WTC11 (cell line): ENCODE measurements around the gene GRM5. TPM values are rescaled to one million over a fixed set of nuclear protein-coding genes. Genes with fewer than 3 reads are reported as not detected.

ENCODE experiments used
- ATAC-seq: fragments of 200-7000 bp; cut with Tn5 transposase; 2 replicates; pipeline ENCODE4 v1.10.0; 2021; ENCODE audit warnings: mild to moderate bottlenecking, moderate library complexity
- CTCF ChIA-PET: fragments of 300-600 bp; sonication (Branson Sonifier 250); formaldehyde crosslinking; loops from one replicate; lab custom pipeline; 2021; ENCODE audit warnings: antibody characterized with exemption; lab: Charles Lee
- POLR2A ChIA-PET: fragments of 350-600 bp; sonication (Branson Sonifier 250); formaldehyde crosslinking; loops from one replicate; lab custom pipeline; 2021; ENCODE audit warnings: antibody characterized with exemption; lab: Charles Lee
- DNase-seq: peaks from one replicate; pipeline ENCODE4 v3.0.0; 2021; ENCODE audit warnings: low spot score
- H3K27ac Mint-ChIP-seq: 2 replicates; pipeline ENCODE4 v1.8.0; 2021; ENCODE audit warnings: mixed read lengths
- H3K27me3 Mint-ChIP-seq: 2 replicates; pipeline ENCODE4 v1.8.0; 2021; ENCODE audit warnings: low read depth, mild to moderate bottlenecking, moderate library complexity, mixed read lengths
- H3K36me3 Mint-ChIP-seq: 2 replicates; pipeline ENCODE4 v1.8.0; 2021; ENCODE audit warnings: mixed read lengths
- H3K4me1 Mint-ChIP-seq: 2 replicates; pipeline ENCODE4 v1.8.0; 2022; ENCODE audit warnings: mixed read lengths
- H3K4me3 Mint-ChIP-seq: 2 replicates; pipeline ENCODE4 v1.8.0; 2021; ENCODE audit warnings: mild to moderate bottlenecking, moderate library complexity, mixed read lengths
- H3K9me3 Mint-ChIP-seq: 2 replicates; pipeline ENCODE4 v1.8.0; 2021; ENCODE audit warnings: mixed read lengths
- ARID4B ChIP-seq: sonication (generic); formaldehyde crosslinking; IDR thresholded peaks from 2 replicates; pipeline ENCODE4 v1.8.0; 2023; ENCODE audit warnings: missing genetic modification reagents, mild to moderate bottlenecking, borderline replicate concordance
- CBFB ChIP-seq: sonication (generic); formaldehyde crosslinking; IDR thresholded peaks from 2 replicates; pipeline ENCODE4 v1.8.1; 2022; ENCODE audit warnings: mild to moderate bottlenecking, low read depth, missing genetic modification reagents
- CREM ChIP-seq: sonication (generic); formaldehyde crosslinking; IDR thresholded peaks from 2 replicates; pipeline ENCODE4 v1.8.1; 2022; ENCODE audit warnings: mild to moderate bottlenecking, missing genetic modification reagents, moderate library complexity
- ESRRA ChIP-seq: sonication (generic); formaldehyde crosslinking; IDR thresholded peaks from 2 replicates; pipeline ENCODE4 v1.8.1; 2022; ENCODE audit warnings: mild to moderate bottlenecking, missing genetic modification reagents, borderline replicate concordance
- GTF2I ChIP-seq: fragments of 250-450 bp; sonication (Bioruptor Pico); conservative IDR thresholded peaks from 2 replicates; pipeline ENCODE4 v1.4.0; 2021; ENCODE audit warnings: mild to moderate bottlenecking
- JAZF1 ChIP-seq: fragments of 250-450 bp; sonication (Bioruptor Pico); IDR thresholded peaks from 2 replicates; pipeline ENCODE4 v1.9.0; 2021; ENCODE audit warnings: moderate library complexity, mild to moderate bottlenecking, inconsistent platforms
- MAX ChIP-seq: sonication (generic); formaldehyde crosslinking; IDR thresholded peaks from 2 replicates; pipeline ENCODE4 v1.8.0; 2022; ENCODE audit warnings: mild to moderate bottlenecking, missing genetic modification reagents
- NFYB ChIP-seq: sonication (generic); formaldehyde crosslinking; conservative IDR thresholded peaks from 2 replicates; pipeline ENCODE4 v1.8.0; 2022; ENCODE audit warnings: low read depth, missing genetic modification reagents
- OVOL2 ChIP-seq: fragments of 250-450 bp; sonication (Bioruptor Pico); IDR thresholded peaks from 2 replicates; pipeline ENCODE4 v1.9.0; 2021; ENCODE audit warnings: mild to moderate bottlenecking, borderline replicate concordance
- RELA ChIP-seq: sonication (generic); formaldehyde crosslinking; IDR thresholded peaks from 2 replicates; pipeline ENCODE4 v1.8.1; 2022; ENCODE audit warnings: missing genetic modification reagents, mild to moderate bottlenecking, borderline replicate concordance
- SMAD4 ChIP-seq: sonication (generic); formaldehyde crosslinking; IDR thresholded peaks from 2 replicates; pipeline ENCODE4 v1.8.0; 2022; ENCODE audit warnings: mild to moderate bottlenecking, missing genetic modification reagents
- STAT6 ChIP-seq: sonication (generic); formaldehyde crosslinking; conservative IDR thresholded peaks from 2 replicates; pipeline ENCODE4 v1.8.1; 2023; ENCODE audit warnings: mild to moderate bottlenecking, low read depth, missing genetic modification reagents, moderate library complexity
- TEAD4 ChIP-seq: sonication (generic); formaldehyde crosslinking; IDR thresholded peaks from 2 replicates; pipeline ENCODE4 v1.8.0; 2022; ENCODE audit warnings: mild to moderate bottlenecking, missing genetic modification reagents
- USF1 ChIP-seq: sonication (generic); formaldehyde crosslinking; IDR thresholded peaks from 2 replicates; pipeline ENCODE4 v1.8.0; 2022; ENCODE audit warnings: mild to moderate bottlenecking, missing genetic modification reagents
- ZNF219 ChIP-seq: sonication (generic); formaldehyde crosslinking; IDR thresholded peaks from 2 replicates; pipeline ENCODE4 v1.8.0; 2023; ENCODE audit warnings: missing genetic modification reagents, mild to moderate bottlenecking, borderline replicate concordance
- ZNF416 ChIP-seq: fragments of 250-450 bp; sonication (Bioruptor Pico); IDR thresholded peaks from 2 replicates; pipeline ENCODE4 v1.9.0; 2021; ENCODE audit warnings: mild to moderate bottlenecking, inconsistent platforms
- ZNF423 ChIP-seq: fragments of 250-450 bp; sonication (Bioruptor Pico); IDR thresholded peaks from 2 replicates; pipeline ENCODE4 v2.1.2; 2022; ENCODE audit warnings: mild to moderate bottlenecking, moderate library complexity
- ZNF425 ChIP-seq: fragments of 250-450 bp; sonication (Bioruptor Pico); conservative IDR thresholded peaks from 2 replicates; pipeline ENCODE4 v1.9.0; 2021; ENCODE audit warnings: mild to moderate bottlenecking
- total RNA-seq: library from RNA; stranded (reverse); gene quantifications from 3 replicates; pipeline ENCODE4 v1.2.3, GENCODE V29; 2021

The GRM5 gene
- total RNA-seq, 1 experiment from 2014 or later = 0.13 TPM

GRCh38 chr11:88455974-88456373, 609.8 kb downstream of the GRM5 start:
- H3K36me3 Mint-ChIP-seq = peaks cover 9% of the 10 kb centered on the region
- DNase-seq (no peak), ATAC-seq (no peak)
- H3K4me1 Mint-ChIP-seq = peaks cover 12% of the 10 kb centered on the region
- no peaks in the 10 kb centered on the region for H3K27me3 Mint-ChIP-seq
- peaks cover 20% of the 10 kb centered on the region for H3K9me3 Mint-ChIP-seq
- no peak overlapping the region for H3K4me3 Mint-ChIP-seq
- CTCF ChIA-PET = no interaction called here
- POLR2A ChIA-PET = no interaction called here
- TF ChIP-seq GTF2I (CRISPR knock-in tag) (no peak), CBFB (no peak), RELA (no peak), TEAD4 (CRISPR knock-in tag) (no peak), USF1 (no peak), STAT6 (CRISPR knock-in tag) (no peak), CREM (no peak), NFYB (CRISPR knock-in tag) (no peak), ZNF416 (CRISPR knock-in tag) (no peak), ARID4B (CRISPR knock-in tag) (no peak), MAX (CRISPR knock-in tag) (no peak), ZNF425 (no peak), ZNF423 (no peak), OVOL2 (CRISPR knock-in tag) (no peak), SMAD4 (CRISPR knock-in tag) (no peak), ESRRA (CRISPR knock-in tag) (no peak), ZNF219 (CRISPR knock-in tag) (no peak), JAZF1 (CRISPR knock-in tag) (no peak)
- H3K27ac Mint-ChIP-seq = no peak overlapping the region
